Measurements from ENCODE around the gene POU2F2.

Gene POU2F2

GRCh38 chr19:42166316-42166715 is 34.1 kb upstream of the POU2F2 start:
- Mint-ChIP-seq H3K36me3 (ENCODE audit: low read depth) (no peaks in the 10 kb centered on the region), H3K4me1 (ENCODE audit: low read depth) (no peaks in the 10 kb centered on the region), H3K27me3 (no peaks in the 10 kb centered on the region), H3K9me3 (no peaks in the 10 kb centered on the region), H3K4me3 (no peak overlapping the region), H3K27ac (no peak overlapping the region)

- no peaks in the 10 kb centered on the region for H3K27me3 Mint-ChIP-seq
- H3K4me1 Mint-ChIP-seq (ENCODE audit: low read depth), result no peaks in the 10 kb centered on the region
- H3K27ac Mint-ChIP-seq, result no peak overlapping the region
- no peak overlapping the region for H3K4me3 Mint-ChIP-seq
- H3K36me3 Mint-ChIP-seq (ENCODE audit: low read depth), result no peaks in the 10 kb centered on the region
- no peaks in the 10 kb centered on the region for H3K9me3 Mint-ChIP-seq
These were observed 32.9 kb upstream of the POU2F2 start for GRCh38 chr19:42165146-42165545.

- Mint-ChIP-seq H3K36me3 (ENCODE audit: low read depth) (no peaks in the 10 kb centered on the region), H3K4me3 (no peak overlapping the region)
These were observed 29.5 kb upstream of the POU2F2 start for GRCh38 chr19:42161616-42162263.

GRCh38 chr19:42159942-42160341 is 27.7 kb upstream of the POU2F2 start:
- H3K27me3 Mint-ChIP-seq, result no peaks in the 10 kb centered on the region
- H3K9me3 Mint-ChIP-seq, result no peaks in the 10 kb centered on the region
- H3K4me3 Mint-ChIP-seq, result no peak overlapping the region
- H3K36me3 Mint-ChIP-seq (ENCODE audit: low read depth), result no peaks in the 10 kb centered on the region
- peaks cover 5% of the 10 kb centered on the region for H3K4me1 Mint-ChIP-seq (ENCODE audit: low read depth)
- H3K27ac Mint-ChIP-seq, result no peak overlapping the region

More at GRCh38 chr19:42161616-42162263, 29.5 kb upstream of the POU2F2 start:
- Mint-ChIP-seq H3K27ac (no peak overlapping the region), H3K27me3 (no peaks in the 10 kb centered on the region), H3K9me3 (no peaks in the 10 kb centered on the region), H3K4me1 (ENCODE audit: low read depth) (no peaks in the 10 kb centered on the region)

DNA sequence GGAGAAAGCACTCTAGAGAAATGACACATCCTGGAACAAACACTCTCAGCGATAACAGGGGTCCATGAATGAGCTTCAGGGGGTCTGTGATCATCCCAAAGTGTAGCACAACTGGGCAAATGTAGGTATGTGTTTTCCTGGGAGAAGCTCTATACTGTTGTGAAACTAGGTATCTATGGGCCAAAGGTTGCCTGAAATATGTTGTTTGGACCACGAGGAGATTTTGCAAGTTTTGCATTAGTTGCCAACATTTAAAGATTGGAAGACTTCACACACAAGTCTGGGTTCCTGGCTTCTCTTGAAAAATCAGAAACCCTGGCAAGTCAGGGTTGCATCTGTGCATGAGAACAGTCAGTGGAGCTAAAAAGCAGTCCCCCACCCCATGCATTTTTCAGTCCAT is 26.7 kb upstream of the POU2F2 start:
- H3K36me3 Mint-ChIP-seq (ENCODE audit: low read depth), result no peaks in the 10 kb centered on the region
- H3K4me1 Mint-ChIP-seq (ENCODE audit: low read depth), result peaks cover 14% of the 10 kb centered on the region
- no peaks in the 10 kb centered on the region for H3K9me3 Mint-ChIP-seq
- no peak overlapping the region for H3K27ac Mint-ChIP-seq
- H3K27me3 Mint-ChIP-seq, result no peaks in the 10 kb centered on the region
- H3K4me3 Mint-ChIP-seq, result no peak overlapping the region

DNA sequence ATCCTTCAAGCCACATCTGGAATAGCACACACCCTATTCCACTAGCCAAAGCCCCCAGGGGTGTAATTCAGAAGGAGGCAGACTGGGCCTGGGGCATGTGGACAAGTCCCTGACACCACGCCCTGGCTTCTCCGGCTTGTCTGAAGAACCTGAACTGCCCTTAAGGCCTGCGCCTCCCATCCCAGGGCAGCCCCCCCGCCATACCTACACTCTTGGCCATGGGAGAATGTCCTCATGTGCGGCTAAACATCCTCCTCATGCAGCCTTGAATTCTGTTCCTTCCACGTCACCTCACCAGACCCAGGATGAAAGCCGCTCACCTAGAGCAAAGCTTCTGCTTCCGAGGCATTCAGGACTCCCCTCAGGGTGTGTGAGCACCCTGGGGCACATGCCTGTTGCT is 24.3 kb upstream of the POU2F2 start:
- Mint-ChIP-seq H3K27me3 (no peaks in the 10 kb centered on the region), H3K4me3 (no peak overlapping the region), H3K9me3 (no peaks in the 10 kb centered on the region), H3K36me3 (ENCODE audit: low read depth) (no peaks in the 10 kb centered on the region), H3K27ac (no peak overlapping the region), H3K4me1 (ENCODE audit: low read depth) (peaks cover 14% of the 10 kb centered on the region)

DNA sequence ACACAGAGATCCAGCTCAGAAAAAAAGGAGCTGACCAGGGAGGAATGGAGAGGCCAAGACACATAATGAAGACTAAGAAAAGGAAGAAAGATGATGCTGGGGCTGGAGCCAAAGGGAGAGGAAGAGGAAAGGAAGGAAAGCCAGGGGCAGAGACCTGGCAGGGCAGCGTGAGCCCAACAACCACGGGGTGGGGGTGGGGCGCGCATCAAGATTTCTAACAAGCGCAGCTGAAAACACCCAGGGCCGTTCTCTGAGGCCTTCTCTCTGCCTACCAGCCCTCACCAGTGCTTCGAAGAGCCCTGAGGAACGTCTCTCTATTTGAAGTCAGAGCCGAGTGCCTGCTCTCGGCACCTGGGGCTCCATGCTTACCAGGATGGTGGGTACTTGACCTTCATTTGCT is 23.6 kb upstream of the POU2F2 start:
- Mint-ChIP-seq H3K27me3 (no peaks in the 10 kb centered on the region), H3K9me3 (no peaks in the 10 kb centered on the region), H3K4me3 (no peak overlapping the region), H3K27ac (no peak overlapping the region), H3K36me3 (ENCODE audit: low read depth) (no peaks in the 10 kb centered on the region), H3K4me1 (ENCODE audit: low read depth) (peaks cover 14% of the 10 kb centered on the region)

DNA sequence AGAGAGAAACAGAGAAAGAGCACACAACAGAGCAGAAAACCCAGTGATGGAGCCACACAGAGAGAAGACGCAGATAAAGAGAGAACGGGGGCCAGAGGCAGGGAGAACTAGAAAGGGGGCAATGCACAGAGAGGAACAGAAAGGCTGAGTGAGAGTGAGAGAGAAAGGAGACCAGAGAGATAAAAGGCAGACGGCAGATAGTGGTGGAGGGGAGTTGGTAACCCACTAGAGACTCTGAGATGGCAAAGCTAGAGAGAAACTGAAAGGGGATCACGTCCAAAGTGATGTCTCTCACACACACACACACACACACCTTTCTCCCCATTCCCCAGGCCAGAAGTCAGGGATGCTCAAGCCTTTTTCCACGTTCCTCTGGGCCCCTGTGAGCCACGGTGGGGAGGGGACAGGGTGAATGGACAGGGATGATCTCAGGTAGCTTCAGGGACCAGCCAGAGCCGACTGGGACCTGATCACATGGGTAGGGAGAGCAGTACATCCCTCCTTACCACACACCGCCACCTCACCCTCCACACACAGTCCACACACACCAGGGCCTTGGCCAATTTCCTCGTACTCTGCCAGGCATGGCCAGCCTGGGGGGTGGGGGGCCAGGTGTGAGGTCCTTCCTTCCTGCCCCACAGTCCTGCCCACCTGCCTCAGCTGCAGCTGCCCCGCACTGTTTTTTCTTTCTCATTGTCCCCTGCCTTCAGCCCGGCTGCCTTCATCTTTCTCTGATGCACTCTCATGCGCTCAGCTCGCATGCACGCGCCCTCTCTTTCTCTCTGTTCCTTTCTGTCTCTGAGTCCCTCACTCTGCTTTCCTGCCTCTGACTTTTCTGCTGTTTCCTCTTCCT is 22.5 kb upstream of the POU2F2 start:
- Mint-ChIP-seq H3K4me3 (no peak overlapping the region), H3K27me3 (no peaks in the 10 kb centered on the region), H3K9me3 (no peaks in the 10 kb centered on the region), H3K4me1 (ENCODE audit: low read depth) (peaks cover 14% of the 10 kb centered on the region), H3K27ac (peak overlapping the region; percentile 33), H3K36me3 (ENCODE audit: low read depth) (no peaks in the 10 kb centered on the region)

DNA sequence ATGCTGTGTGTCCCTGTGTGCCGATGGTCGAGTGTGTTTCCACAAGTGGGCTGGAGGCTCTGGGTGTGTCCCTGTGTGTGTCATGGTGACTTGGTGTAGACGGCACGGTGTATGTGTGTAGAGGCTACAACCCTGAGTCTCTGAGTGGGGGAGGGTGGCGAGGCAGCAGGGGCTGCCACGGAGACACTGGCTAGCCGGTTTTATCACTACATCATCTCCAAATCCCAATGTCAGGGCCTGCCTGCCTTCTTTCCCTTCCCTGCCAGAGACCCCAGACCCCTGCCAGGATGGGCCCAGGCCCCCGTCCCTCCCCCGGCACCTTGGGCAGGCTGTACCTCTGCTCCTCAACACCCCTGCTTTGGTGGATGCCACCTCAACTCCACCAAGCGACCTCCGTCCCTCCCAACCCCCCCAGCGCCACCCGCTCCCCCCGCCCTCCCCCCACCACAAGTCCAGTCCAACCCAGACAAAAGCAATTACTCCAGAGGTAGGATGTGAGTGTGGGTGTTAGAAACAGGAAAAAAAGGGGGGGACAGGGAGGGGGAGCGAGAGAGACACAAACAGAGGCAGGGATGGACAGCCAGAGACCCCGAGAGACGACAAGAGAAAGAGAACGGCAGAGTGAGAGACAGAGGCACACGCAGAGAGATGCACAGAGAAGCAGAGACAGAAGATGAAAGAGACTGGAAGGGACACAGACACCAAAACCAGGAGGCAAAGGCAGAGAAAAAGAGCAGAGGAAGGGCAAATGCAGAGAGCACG is 21.6 kb upstream of the POU2F2 start:
- H3K27ac Mint-ChIP-seq, result no peak overlapping the region
- H3K36me3 Mint-ChIP-seq (ENCODE audit: low read depth), result no peaks in the 10 kb centered on the region
- peaks cover 14% of the 10 kb centered on the region for H3K4me1 Mint-ChIP-seq (ENCODE audit: low read depth)
- H3K27me3 Mint-ChIP-seq, result no peaks in the 10 kb centered on the region
- H3K4me3 Mint-ChIP-seq, result no peak overlapping the region
- H3K9me3 Mint-ChIP-seq, result no peaks in the 10 kb centered on the region

- H3K4me3 Mint-ChIP-seq, result no peak overlapping the region
- peaks cover 22% of the 10 kb centered on the region for H3K4me1 Mint-ChIP-seq (ENCODE audit: low read depth)
- H3K36me3 Mint-ChIP-seq (ENCODE audit: low read depth), result no peaks in the 10 kb centered on the region
- no peak overlapping the region for H3K27ac Mint-ChIP-seq
- no peaks in the 10 kb centered on the region for H3K9me3 Mint-ChIP-seq
- H3K27me3 Mint-ChIP-seq, result no peaks in the 10 kb centered on the region
These were observed 20.8 kb upstream of the POU2F2 start for GRCh38 chr19:42152910-42153671.

DNA sequence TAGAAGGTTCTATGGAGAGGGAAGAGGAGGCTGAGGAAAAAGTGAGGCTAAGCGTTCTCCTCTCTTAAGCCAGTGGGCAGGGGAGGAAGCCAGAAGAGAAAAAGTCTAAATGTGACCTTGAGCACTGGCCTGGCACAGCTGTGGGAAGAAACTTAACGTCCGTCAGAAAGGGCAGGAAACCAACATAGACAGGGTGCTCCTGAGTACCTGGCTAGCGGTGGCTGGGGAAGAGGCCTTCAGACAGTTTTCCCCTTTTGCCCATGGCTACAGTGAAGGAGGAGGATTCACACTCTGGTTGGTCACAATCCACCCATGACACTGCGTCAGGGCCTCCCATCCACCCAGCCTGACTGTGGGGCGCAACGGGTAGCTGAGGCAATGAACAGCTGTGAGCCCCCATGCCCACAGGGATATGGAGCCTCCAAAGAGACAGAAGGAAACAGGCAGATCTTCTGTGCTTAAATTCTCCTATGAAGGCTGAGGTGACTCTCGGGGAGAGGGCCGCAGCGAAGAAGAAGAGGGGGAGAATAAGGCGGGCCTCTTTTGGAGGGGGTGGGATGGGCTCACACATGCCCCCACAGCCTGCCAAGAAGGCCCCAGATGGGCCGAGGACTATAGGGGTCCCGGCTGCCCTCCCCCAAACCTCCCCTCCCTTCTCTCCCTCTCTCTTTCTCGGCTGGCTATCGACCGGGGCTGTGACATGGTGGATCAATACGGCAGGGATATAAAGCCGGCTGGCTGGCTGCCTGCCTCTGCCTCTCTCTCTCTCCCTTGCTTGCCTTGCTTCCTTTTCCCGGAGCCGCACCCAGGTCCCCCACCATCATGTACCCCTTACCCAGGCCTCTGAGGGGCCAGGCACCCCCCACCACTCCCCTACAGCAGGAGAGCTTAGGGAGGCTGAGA is 19.8 kb upstream of the POU2F2 start:
- Mint-ChIP-seq H3K36me3 (ENCODE audit: low read depth) (no peaks in the 10 kb centered on the region), H3K27me3 (no peaks in the 10 kb centered on the region), H3K4me3 (no peak overlapping the region), H3K9me3 (no peaks in the 10 kb centered on the region), H3K27ac (no peak overlapping the region), H3K4me1 (ENCODE audit: low read depth) (peaks cover 23% of the 10 kb centered on the region)

GRCh38 chr19:42150911-42151361 is 18.7 kb upstream of the POU2F2 start:
- Mint-ChIP-seq H3K4me1 (ENCODE audit: low read depth) (peaks cover 23% of the 10 kb centered on the region), H3K27me3 (no peaks in the 10 kb centered on the region), H3K9me3 (no peaks in the 10 kb centered on the region), H3K4me3 (no peak overlapping the region), H3K27ac (no peak overlapping the region), H3K36me3 (ENCODE audit: low read depth) (no peaks in the 10 kb centered on the region)

DNA sequence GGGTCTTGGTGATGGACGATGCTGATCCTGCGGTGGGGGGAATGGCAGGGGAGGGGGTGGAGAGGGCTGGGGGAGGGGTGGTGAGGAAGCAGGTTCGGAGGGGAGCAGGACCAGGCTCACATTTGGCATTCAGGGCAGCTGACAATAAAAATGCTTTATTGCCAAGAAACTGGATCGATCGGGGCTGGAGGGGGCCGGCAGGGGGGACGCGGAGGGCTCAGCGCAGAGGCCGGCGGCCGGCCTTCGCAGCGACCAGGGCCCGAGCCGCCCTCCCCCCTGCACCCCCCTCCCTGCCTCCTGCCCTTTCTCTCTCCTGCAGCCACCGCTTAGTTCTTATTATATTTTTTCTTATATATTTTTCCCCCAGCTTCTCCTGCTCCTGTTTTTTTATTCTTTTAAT is 18.1 kb upstream of the POU2F2 start:
- H3K9me3 Mint-ChIP-seq, result no peaks in the 10 kb centered on the region
- peaks cover 22% of the 10 kb centered on the region for H3K4me1 Mint-ChIP-seq (ENCODE audit: low read depth)
- H3K36me3 Mint-ChIP-seq (ENCODE audit: low read depth), result no peaks in the 10 kb centered on the region
- no peaks in the 10 kb centered on the region for H3K27me3 Mint-ChIP-seq
- H3K27ac Mint-ChIP-seq, result no peak overlapping the region
- no peak overlapping the region for H3K4me3 Mint-ChIP-seq
